Inferior parietal cortex (tissue), 1 donor: ENCODE data around the gene PPP2R2C.

Source experiments
- DNase-seq: peaks from one replicate; pipeline ENCODE4 v3.0.0-alpha.2; 2016; ENCODE audit errors: extremely low spot score

PPP2R2C gene

GRCh38 chr4:6494431-6495295 is 22.2 kb upstream of the PPP2R2C start:
- no peak for DNase-seq

GRCh38 chr4:6493658-6494304 is 21.4 kb upstream of the PPP2R2C start:
- DNase-seq, result no peak

- DNase-seq, result no peak
These were observed 20.6 kb upstream of the PPP2R2C start for GRCh38 chr4:6492861-6493657.

GRCh38 chr4:6492027-6492590 is 19.7 kb upstream of the PPP2R2C start:
- DNase-seq, result no peak

- DNase-seq, result no peak
These were observed 18.8 kb upstream of the PPP2R2C start for GRCh38 chr4:6491235-6491634.

- no peak for DNase-seq
These were observed 17.5 kb upstream of the PPP2R2C start for GRCh38 chr4:6489927-6490326.

- no peak for DNase-seq
These were observed 15.1 kb upstream of the PPP2R2C start for GRCh38 chr4:6487466-6487865.

- DNase-seq, result no peak
These were observed 8.2 kb upstream of the PPP2R2C start for GRCh38 chr4:6480534-6481088.

- DNase-seq, result no peak
These were observed 6.3 kb upstream of the PPP2R2C start for GRCh38 chr4:6478546-6479220.

- DNase-seq, result no peak
These were observed 4.5 kb upstream of the PPP2R2C start for GRCh38 chr4:6476893-6477292.

- no peak for DNase-seq
These were observed 3.1 kb upstream of the PPP2R2C start for GRCh38 chr4:6475492-6476020.

- no peak for DNase-seq
These were observed 2.5 kb upstream of the PPP2R2C start for GRCh38 chr4:6474705-6475457.

GRCh38 chr4:6474053-6474568 is 1.7 kb upstream of the PPP2R2C start:
- DNase-seq, result no peak

- DNase-seq, result no peak
These were observed 1.0 kb upstream of the PPP2R2C start for GRCh38 chr4:6473264-6474052.

GRCh38 chr4:6472008-6472386 is 417 bp downstream of the PPP2R2C start:
- DNase-seq, result peak; percentile 15

GRCh38 chr4:6471307-6472007 is 957 bp downstream of the PPP2R2C start:
- peak; percentile 22 for DNase-seq

- no peak for DNase-seq
These were observed 1.7 kb downstream of the PPP2R2C start for GRCh38 chr4:6470502-6471306.
